PC-3 (cell line): ENCODE results near the gene PPBP.

Experiments used
- CTCF ChIP-seq: fragments of 300-600 bp; sonication (generic); conservative IDR thresholded peaks from 2 replicates; pipeline ENCODE4 v1.5.1; 2017; ENCODE audit warnings: antibody characterized with exemption, low read depth, mild to moderate bottlenecking, low read length
- EZH2 ChIP-seq: fragments of 300-600 bp; sonication (generic); IDR thresholded peaks from one replicate; pipeline ENCODE4 v1.6.1; 2017; ENCODE audit warnings: antibody characterized with exemption, mild to moderate bottlenecking, low read length; ENCODE audit not compliant: unreplicated experiment
- EZH2phosphoT487 ChIP-seq: fragments of 300-600 bp; sonication (generic); IDR thresholded peaks from 2 replicates; pipeline ENCODE4 v1.6.1; 2018; ENCODE audit warnings: mild to moderate bottlenecking, antibody characterized with exemption, low read length, borderline replicate concordance

DNA sequence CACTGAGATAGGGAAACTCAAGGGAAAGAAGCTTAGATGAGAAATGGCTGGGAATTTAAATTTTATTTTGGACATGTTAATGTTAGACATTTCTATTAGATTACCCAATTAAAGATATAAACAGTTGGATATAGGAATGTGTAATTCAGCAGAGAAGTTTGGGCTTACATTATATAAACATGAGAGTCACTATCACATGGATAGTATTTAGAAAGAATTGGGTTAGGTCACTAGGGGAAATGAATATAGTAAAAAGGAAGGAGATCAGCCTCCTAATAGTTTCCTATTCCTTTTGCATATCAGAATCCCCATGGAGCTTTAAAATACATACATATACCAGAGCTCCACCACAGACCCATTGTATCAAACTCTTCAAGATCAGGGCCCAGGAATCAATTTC lies 30.1 kb upstream of the PPBP start:
- TF ChIP-seq CTCF = no peak
- no peak for TF ChIP-seq EZH2
- TF ChIP-seq EZH2phosphoT487 = no peak
